Loucy (cell line): ENCODE data around the gene ANKZF1.

Source experiments
- EZH2phosphoT487 ChIP-seq: fragments of 200-600 bp; IDR thresholded peaks from 2 replicates; pipeline ENCODE4 v1.6.1; 2018; ENCODE audit warnings: antibody characterized with exemption, mild to moderate bottlenecking, moderate library complexity, borderline replicate concordance
- TF ChIP-seq, protein P1 (sequence below): fragments of 200-600 bp; sonication (generic); conservative IDR thresholded peaks from 2 replicates; pipeline ENCODE4 v1.5.1; 2014; ENCODE audit warnings: mild to moderate bottlenecking, antibody characterized with exemption, low read length

GRCh38 chr2:219277703-219278654, 48.4 kb downstream of the ANKZF1 start:
- TF ChIP-seq, protein P1, sequence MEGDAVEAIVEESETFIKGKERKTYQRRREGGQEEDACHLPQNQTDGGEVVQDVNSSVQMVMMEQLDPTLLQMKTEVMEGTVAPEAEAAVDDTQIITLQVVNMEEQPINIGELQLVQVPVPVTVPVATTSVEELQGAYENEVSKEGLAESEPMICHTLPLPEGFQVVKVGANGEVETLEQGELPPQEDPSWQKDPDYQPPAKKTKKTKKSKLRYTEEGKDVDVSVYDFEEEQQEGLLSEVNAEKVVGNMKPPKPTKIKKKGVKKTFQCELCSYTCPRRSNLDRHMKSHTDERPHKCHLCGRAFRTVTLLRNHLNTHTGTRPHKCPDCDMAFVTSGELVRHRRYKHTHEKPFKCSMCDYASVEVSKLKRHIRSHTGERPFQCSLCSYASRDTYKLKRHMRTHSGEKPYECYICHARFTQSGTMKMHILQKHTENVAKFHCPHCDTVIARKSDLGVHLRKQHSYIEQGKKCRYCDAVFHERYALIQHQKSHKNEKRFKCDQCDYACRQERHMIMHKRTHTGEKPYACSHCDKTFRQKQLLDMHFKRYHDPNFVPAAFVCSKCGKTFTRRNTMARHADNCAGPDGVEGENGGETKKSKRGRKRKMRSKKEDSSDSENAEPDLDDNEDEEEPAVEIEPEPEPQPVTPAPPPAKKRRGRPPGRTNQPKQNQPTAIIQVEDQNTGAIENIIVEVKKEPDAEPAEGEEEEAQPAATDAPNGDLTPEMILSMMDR, result peak; percentile 98
- no peak for TF ChIP-seq EZH2phosphoT487
